H7 (cell line): Measurements from ENCODE around the gene ZNF157. TPM values are rescaled to one million over a fixed set of nuclear protein-coding genes. Genes with fewer than 3 reads are reported as not detected.
A peak's percentile ranks its signal among the peaks of the same experiment; 100 is the strongest.
"Not testable (repeated sequence)": the region's sequence is repeated elsewhere in the genome, so short reads cannot be mapped to it uniquely, and the experiment has no call there.

Experiments
- DNase-seq: peaks from one replicate; pipeline ENCODE4 v3.0.0; 2012
- H3K27me3 ChIP-seq: 2 replicates; pipeline ENCODE4 v1.6.0; 2011; ENCODE audit warnings: mild to moderate bottlenecking, low read length; ENCODE audit not compliant: control insufficient read depth, insufficient read depth
- H3K36me3 ChIP-seq: replicated peaks from 2 replicates; pipeline ENCODE4 v1.5.1; 2011; ENCODE audit warnings: low read length; ENCODE audit not compliant: control insufficient read depth, insufficient read depth
- H3K4me3 ChIP-seq: 2 replicates; pipeline ENCODE4 v1.5.1; 2011; ENCODE audit warnings: low read depth, mild to moderate bottlenecking, control low read depth, low read length, moderate library complexity; ENCODE audit not compliant: insufficient read depth
- total RNA-seq: library from RNA; depleted of rRNA; stranded (reverse); fragments of >200 nt; shearing (Covaris generic); gene quantifications from 2 replicates; pipeline ENCODE4 v1.2.3, GENCODE V29; 2014; rRNA removed

ZNF157 gene
- 0.26 and 0.31 TPM in 2 replicates for total RNA-seq

DNA sequence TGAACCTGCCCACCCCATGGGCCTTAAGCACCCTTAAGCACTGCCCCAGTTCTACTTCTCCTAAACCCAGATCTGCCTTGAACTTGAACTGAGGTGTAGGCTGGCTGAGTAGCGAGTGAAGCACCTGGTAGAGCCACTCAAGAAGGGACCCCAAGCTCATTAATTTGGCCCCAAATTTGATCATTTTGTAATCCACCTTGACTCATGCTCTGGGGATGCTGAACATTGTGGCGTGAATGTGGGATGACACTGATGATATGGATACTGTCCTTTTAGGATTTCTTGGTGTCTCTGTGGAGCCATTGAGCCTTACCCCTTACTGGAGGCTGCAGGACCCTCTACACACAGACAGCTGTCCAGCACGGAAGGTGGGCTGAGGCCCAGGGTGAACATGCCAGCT is at the start of gene ZNF157:
Gene ZNF157, plus strand, starts transcription at position 301 of the 400 bp plus-strand sequence. Its CDS starts 91 bp downstream, at position 392.
- Histone ChIP-seq H3K27me3 (no peaks in the 10 kb centered on the region), H3K36me3 (no peaks in the 10 kb centered on the region), H3K4me3 (no peak within 1 kb of the TSS)
- no peak for DNase-seq

DNA sequence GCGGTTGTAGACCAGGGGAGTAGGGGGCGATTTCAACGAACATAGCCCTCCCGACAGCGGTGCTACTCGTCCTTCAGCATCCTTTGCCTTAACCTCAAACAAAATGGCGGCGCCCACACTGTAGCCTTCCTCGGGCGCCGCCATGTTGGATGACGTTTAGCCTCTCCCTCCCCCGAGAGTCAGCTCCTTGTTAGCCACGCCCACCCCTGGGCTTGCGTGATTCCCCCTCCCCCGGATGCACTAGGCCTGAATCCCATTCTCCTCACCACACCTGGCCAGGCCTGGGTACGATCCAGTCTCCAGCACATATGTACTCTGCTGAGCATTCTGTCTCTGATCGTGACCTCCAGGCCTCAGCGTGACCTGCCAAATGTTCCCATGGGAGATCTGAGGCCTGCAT is 49.0 kb upstream of the ZNF157 start:
- Histone ChIP-seq H3K27me3 (no peaks in the 10 kb centered on the region), H3K4me3 (no peak overlapping the region), H3K36me3 (no peaks in the 10 kb centered on the region)
- peak; percentile 82 for DNase-seq

DNA sequence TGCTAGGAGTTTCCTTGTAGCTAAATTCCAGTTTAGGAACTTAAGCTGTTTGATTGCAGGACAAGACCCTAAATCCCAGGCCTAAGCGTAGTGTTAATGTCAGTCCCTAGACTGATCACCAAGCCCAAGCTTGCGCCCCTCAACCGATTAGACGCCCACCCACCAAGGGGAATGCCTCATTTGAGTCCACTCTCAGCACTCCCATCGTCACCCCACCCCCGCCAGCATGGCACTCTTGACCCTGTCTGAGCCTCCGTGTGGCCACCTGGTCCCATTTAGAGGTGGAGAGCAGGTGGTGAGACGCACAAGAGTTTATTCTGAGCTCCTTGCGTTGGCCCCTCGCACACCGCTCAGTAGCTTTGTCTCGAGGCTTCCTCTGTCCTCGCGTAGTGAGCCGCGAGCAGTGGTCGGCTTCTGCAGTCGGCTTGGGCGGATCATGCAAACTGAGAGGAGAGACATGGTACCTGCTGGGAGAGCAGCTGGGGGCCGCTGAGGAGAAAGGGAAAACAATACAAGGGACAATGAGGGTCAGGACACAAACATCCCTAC is 48.5 kb upstream of the ZNF157 start:
- H3K27me3 ChIP-seq, result no peaks in the 10 kb centered on the region
- H3K36me3 ChIP-seq, result no peaks in the 10 kb centered on the region
- peak; percentile 71 for DNase-seq
- H3K4me3 ChIP-seq, result no peak overlapping the region

DNA sequence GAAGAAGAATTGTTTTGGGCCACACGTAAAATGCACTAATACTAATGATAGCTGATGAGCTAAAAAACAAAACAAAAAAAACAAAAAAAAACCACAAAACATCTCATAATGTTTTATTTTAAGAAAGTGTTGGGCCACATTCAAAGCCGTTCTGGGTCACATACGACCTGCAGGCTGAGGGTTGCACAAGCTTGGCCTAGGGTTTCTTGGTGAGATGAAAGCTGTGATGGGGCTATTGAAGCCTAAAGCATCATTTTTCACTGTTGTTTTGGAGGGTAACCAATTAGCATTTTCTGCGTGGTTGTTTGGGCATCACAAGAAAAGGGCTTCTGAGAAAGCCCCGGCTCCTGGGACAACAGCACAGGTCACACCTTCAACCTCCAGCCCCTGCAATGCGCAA is 42.5 kb upstream of the ZNF157 start:
- no peak overlapping the region for H3K4me3 ChIP-seq
- no peaks in the 10 kb centered on the region for H3K36me3 ChIP-seq
- no peak for DNase-seq
- H3K27me3 ChIP-seq, result no peaks in the 10 kb centered on the region

DNA sequence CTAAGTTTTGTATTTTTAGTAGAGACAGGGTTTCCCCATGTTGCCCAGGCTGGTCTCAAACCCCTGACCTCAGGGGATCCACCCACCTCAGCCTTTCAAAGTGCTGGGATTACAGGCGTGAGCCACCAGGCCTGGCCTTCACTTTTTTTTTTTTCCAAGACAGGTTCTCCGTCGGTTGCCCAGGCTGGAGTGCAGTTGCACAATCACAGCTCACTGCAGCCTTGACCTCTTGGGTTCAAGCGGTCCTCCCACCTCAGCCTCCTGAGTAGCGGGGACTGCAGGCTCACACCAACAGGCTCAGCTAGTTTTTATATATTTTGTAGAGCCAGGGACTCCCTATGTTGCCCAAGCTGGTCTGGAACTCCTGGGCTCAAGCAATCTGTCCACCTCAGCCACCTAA is 37.6 kb upstream of the ZNF157 start:
- H3K4me3 ChIP-seq, H3K27me3 ChIP-seq, H3K36me3 ChIP-seq, DNase-seq: not testable (repeated sequence)

DNA sequence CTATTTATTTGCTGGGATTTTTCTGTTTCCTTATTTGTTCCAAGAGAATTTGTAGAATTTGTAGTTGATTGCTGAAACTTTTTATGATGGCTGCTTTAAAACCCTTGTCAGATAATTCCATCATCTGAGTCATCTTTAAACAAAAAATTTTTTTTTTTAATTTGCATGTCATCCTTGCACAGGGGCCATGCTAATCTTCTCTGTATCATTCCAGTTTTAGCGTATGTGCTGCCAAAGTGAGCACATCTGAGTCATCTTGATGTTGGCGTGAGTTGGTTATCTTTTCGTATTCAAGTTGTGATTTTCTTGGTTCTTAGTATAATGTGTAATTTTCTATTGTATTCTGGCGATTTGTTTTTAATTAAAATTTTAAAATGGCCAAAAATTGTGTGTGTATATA is 18.7 kb upstream of the ZNF157 start:
- DNase-seq, result no peak
- Histone ChIP-seq H3K27me3 (no peaks in the 10 kb centered on the region), H3K36me3 (no peaks in the 10 kb centered on the region), H3K4me3 (no peak overlapping the region)

DNA sequence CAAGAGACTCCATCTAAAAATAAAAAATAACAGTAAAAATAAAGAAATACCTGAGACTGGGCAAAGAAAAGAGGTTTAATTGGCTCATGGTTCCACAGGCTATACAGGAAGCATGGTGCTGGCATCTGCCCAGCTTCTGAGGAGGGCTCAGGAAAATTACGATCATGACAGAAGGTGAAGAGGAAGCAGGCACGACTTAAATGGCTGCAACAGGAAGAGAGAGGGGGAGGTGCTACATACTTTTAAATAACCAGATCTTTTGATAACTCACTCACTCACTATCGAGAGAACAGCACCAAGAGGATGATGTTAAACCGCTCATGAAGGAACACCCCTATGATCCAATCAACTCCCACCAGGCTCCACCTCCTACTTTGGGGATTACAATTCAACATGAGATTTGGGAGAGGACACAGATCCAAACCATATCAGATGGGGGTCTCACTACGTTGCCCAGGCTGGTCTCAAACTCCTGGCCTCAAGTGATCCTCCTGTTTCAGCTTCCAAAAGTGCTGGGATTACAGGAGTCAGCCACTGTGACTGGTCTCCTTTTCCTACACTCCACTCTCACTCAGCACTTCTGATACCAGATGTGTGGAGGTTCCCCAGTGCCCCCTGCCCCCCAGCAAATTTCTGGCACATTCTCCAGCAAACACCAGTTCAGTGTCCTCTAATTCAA is 11.9 kb upstream of the ZNF157 start:
- no peak for DNase-seq
- Histone ChIP-seq H3K4me3 (no peak overlapping the region), H3K27me3 (no peaks in the 10 kb centered on the region), H3K36me3 (no peaks in the 10 kb centered on the region)

DNA sequence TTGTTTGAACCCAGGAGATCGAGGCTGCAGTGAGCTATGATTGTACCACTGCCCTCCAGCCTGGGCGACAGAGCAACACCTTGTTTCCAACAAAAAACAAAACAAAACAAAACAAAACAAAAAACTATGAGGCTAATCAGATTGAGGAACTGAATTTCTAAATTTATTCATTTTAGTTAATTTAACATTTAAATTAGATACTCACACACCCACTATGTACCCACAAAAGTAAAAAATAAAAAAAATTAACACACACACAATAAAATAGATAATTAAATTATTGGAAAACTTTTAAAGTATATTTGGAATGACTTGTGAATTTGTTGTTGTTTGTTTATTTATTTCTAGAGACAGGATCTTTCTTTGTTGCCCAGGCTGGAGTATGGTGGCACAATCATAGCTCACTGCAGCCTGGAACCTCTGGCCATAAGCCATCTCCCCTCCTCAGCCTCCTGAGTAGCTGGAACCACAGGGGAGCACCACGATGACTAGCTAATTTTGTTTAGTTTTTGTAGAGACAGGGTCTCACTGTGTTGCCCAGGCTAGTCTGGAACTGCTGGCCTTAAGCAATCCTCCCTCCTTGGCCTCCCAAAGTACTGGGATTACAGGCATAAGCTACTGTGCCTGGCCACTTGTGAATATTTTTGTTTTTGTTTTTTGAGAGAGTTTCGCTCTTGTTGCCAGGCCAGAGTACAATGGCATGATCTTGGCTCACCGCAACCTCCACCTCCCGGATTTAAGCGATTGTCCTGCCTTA is 9.8 kb upstream of the ZNF157 start:
- no peak for DNase-seq
- H3K4me3 ChIP-seq, result no peak overlapping the region
- no peaks in the 10 kb centered on the region for H3K36me3 ChIP-seq
- H3K27me3 ChIP-seq, result no peaks in the 10 kb centered on the region

DNA sequence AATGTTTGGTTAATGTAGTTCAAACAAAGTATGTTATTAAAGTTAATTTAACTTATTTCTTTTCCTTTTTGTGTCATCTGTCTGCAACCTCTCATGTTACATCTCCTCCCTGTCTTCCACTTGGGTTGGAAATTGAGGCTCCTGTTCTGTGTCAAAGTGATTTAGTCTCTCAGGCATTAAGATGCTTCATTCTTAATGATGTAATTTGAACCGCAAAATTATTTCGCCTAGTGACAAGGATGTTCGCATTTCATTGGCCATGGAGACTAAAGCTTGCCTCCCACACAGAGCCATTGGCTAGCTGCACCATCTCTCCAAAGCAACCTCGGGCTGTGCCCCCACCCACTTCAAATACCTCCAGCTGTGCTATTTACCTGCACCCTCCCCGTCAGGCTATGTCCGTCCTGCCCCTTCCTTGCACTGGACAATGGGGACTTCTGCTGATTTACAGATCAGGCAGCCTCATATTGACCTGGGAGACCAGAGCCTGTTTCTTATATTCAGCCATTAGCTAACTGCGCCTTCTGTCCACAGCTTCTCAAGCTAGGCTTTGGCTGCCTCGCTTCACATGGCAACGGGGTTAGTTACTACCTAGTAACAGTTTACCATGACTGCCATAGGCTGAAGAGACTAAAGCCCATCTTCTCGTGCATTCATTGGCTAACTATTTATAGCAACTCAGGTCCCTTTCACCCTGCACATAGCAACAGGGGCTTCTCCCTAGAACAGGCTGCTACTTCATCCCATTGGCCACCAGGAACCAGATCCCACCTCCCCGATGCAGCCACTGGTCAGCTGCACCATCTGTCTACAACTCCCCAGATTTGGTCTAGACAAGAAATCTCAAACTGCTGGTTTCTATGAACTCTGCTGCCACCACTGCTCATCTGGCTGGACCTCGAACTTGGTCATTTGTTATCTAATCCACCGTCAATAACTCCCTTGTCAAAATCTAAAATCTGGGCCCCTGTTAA is 8.6 kb upstream of the ZNF157 start:
- Histone ChIP-seq H3K4me3 (peak overlapping the region; percentile 41), H3K36me3 (no peaks in the 10 kb centered on the region), H3K27me3 (no peaks in the 10 kb centered on the region)
- DNase-seq, result peak; percentile 94

DNA sequence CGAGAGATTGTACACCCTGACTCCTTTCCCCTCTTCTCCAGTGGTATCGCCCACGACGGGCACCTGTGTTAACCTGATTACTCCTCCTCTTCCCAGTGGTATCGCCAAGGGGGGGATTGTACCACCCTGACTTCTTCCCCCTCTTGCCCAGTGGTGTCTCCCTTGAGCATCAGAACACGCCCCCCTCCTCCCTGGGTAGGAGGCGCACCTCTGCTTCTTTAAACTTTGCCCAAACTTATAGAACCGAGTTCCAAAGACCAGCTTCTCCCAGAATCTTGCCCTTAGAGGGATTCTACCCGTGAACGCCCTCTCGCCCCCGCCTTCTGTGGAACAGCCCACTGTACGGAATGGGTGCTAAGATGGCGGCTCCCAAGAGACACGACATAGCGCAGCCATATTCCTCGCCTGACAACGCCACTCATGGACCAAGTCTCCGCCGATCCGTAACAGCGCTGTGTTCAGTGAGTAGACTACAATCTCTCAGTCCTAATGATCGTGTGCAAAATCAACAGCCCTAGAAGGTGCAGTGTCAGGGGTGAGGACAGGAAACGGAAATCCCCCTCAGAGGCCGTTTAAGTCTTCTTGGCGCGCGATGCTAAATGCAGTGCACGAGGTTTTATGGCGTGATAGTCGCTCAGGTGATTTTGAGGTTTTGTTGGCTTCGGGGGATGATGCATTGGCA is 4.2 kb upstream of the ZNF157 start:
- DNase-seq, result peak; percentile 79
- Histone ChIP-seq H3K4me3 (peak overlapping the region; percentile 38), H3K27me3 (no peaks in the 10 kb centered on the region), H3K36me3 (no peaks in the 10 kb centered on the region)

DNA sequence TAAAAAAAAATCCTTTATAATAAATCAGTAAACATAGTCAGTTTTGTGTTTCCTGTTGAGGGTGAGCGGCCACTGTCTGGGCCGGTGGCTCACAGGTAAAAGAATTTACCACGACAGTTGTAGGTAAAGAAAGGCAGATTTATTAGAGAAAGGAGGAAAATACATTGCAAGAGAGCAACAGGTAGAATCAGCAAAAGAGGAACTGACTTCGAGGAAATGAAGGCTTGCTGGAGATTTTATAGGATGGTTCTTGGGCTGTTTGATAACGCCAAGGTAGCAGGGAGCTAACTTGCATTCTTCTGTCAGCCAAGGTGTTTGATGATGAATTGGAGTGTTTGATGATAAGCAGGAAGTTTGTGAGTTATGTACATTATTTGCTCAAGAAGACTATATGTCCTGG is 2.8 kb downstream of the ZNF157 start:
- H3K4me3 ChIP-seq, result no peak overlapping the region
- no peaks in the 10 kb centered on the region for H3K27me3 ChIP-seq
- no peaks in the 10 kb centered on the region for H3K36me3 ChIP-seq
- no peak for DNase-seq

DNA sequence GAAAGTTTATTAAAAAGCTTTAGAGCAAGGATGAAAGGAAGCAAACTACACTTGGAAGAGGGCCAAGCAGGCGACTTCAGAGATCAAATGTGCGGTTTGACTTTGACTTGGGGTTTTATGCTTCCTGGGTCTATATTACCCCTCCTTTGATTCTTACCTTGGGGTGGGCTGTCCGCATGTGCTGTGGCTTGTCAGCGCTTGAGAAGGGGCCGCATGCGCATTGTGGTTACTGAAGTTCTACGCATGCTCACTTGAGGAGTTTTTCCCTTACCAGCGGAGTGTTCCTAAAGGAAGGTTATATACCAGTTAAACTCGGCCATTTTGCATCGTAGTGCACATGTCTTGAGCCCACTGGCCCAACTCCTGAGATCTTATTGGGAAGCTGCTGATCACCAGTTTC is 9.9 kb downstream of the ZNF157 start:
- H3K36me3 ChIP-seq, result no peaks in the 10 kb centered on the region

DNA sequence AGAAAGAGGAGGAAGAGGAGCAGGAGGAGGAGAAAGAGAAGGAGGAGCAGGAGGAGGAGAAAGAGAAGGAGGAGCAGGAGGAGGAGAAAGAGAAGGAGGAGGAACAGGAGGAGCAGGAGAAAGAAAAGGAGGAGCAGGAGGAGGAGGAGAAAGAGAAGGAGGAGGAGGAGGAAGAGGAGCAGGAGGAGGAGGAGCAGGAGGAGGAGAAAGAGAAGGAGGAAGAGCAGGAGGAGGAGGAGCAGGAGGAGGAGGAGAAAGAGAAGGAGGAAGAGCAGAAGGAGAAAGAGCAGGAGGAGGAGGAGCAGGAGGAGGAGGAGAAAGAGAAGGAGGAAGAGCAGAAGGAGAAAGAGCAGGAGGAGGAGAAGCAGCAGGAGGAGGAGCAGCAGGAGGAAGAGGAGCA is 10.5 kb downstream of the ZNF157 start:
- not testable (repeated sequence) for H3K27me3 ChIP-seq, H3K4me3 ChIP-seq, H3K36me3 ChIP-seq, DNase-seq

More for the DNA sequence above, 9.9 kb downstream of the ZNF157 start:
- Histone ChIP-seq H3K27me3 (no peaks in the 10 kb centered on the region), H3K4me3 (no peak overlapping the region)
- no peak for DNase-seq

DNA sequence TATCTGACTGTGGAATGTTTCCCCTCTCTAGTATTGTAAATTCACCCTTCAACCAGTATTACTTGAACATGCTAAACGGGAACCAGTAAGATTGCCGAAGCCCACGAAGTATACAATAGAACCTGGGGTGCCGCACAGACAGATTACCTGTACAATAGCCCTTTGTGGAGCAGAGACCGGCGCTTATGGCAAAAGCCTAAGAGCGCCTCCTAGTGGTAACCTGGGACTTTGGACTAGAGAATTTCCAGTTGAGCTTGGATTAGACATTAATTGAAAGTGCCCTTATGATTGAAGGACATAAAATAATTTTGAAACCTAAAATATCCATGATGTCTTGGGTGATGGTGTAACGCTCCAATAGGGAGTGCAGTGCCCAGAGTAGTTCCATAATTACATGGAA is 14.1 kb downstream of the ZNF157 start:
- Histone ChIP-seq H3K4me3 (no peak overlapping the region), H3K27me3 (no peaks in the 10 kb centered on the region), H3K36me3 (no peaks in the 10 kb centered on the region)
- peak; percentile 60 for DNase-seq
